ENCODE measurements around the gene KLHDC3. TPM values are rescaled to one million over a fixed set of nuclear protein-coding genes. Genes with fewer than 3 reads are reported as not detected.

The KLHDC3 gene
- total and polyA plus RNA-seq, 9 of the 15 experiments (the other 6 are each of a cell fraction or from before 2014, with no cell fraction given): 4.5 to 171 (median 107) TPM

GRCh38 chr6:43053545-43054205 lies 39.6 kb downstream of the KLHDC3 start, which contains the start of gene CUL7 (continued):
- TF ChIP-seq VEZF1 (CRISPR knock-in tag; IDR thresholded peaks at IDR 0.05): peak; percentile 90
- peak; percentile 77; the same call in 1 of the 2 replicates for TF ChIP-seq GABPB1 (CRISPR knock-in tag; IDR thresholded peaks at IDR 0.05)
- peak; percentile 68; the same call in 1 of the 2 replicates for TF ChIP-seq E2F5 (CRISPR knock-in tag; IDR thresholded peaks at IDR 0.05)
- TF ChIP-seq ZNF280A (IDR thresholded peaks at IDR 0.05; ENCODE audit: low read depth, partially characterized antibody): no peak
- TF ChIP-seq ZNF318 (IDR thresholded peaks at IDR 0.05; ENCODE audit: borderline replicate concordance in 1 of 2, low read depth in 1 of 2): 0 out of 4 replicates have a peak, but pooled peaks of 1 of the 2 experiments have one; percentile 18
- TF ChIP-seq SMARCE1 (IDR thresholded peaks at IDR 0.05): no peak; the same call in 1 of the 2 replicates
- TF ChIP-seq L3MBTL2 (IDR thresholded peaks at IDR 0.05): peak; percentile 47
- peak; percentile 44; the same call in 1 of the 2 replicates for TF ChIP-seq LEF1 (IDR thresholded peaks at IDR 0.05)
- TF ChIP-seq MTA1 (IDR thresholded peaks at IDR 0.05; ENCODE audit: borderline replicate concordance): peak; percentile 59
- TF ChIP-seq SAFB (IDR thresholded peaks at IDR 0.05; ENCODE audit: borderline replicate concordance, low read depth, low read length): peak; percentile 51; the same call in 1 of the 2 replicates
- peak; percentile 69 for TF ChIP-seq EP300 (IDR thresholded peaks at IDR 0.05; ENCODE audit: low read length)
- TF ChIP-seq BACH1 (tag; IDR thresholded peaks at IDR 0.05): no peak
- peak; percentile 72 for TF ChIP-seq HCFC1 (IDR thresholded peaks at IDR 0.05; ENCODE audit: low read depth, low read length)
